ENCODE results near the gene RALB.

GRCh38 chr2:120330946-120331822 lies 78.5 kb downstream of the RALB start:
- TF ChIP-seq POLR2AphosphoS5 (IDR thresholded peaks at IDR 0.05; ENCODE audit: borderline replicate concordance, low read depth, low read length) (no peak), EZH2 (IDR thresholded peaks at IDR 0.05) (no peak), FOXP2 (optimal IDR thresholded peaks at IDR 0.05; ENCODE audit: control extremely low read depth, extremely low read length, insufficient read depth) (no peak)

Data from SK-N-MC (cell line).